ENCODE measurements around the gene BTBD1. TPM values are rescaled to one million over a fixed set of nuclear protein-coding genes. Genes with fewer than 3 reads are reported as not detected.
A peak's percentile ranks its signal among the peaks of the same experiment; 100 is the strongest.
"Not testable (repeated sequence)": the region's sequence is repeated elsewhere in the genome, so short reads cannot be mapped to it uniquely, and the experiment has no call there.

The BTBD1 gene
- total RNA-seq, 2 experiments from 2014 or later, result 52.9 to 53.3 TPM

- ChIA-PET CTCF (no interaction called here), POLR2A (no interaction called here)
- no peak overlapping the region for H3K27ac Mint-ChIP-seq
- H3K36me3 Mint-ChIP-seq, result peaks cover 49% of the 10 kb centered on the region
- DNase-seq, result no peak
- intact Hi-C loops (cut with micrococcal nuclease), result no loop called here
- no peak overlapping the region for H3K4me3 Mint-ChIP-seq
- no peaks in the 10 kb centered on the region for H3K27me3 Mint-ChIP-seq
- peaks cover 20% of the 10 kb centered on the region for H3K4me1 Mint-ChIP-seq (ENCODE audit: low read depth)
- H3K9me3 Mint-ChIP-seq, result no peaks in the 10 kb centered on the region
Measured at GRCh38 chr15:83044156-83044555, 22.9 kb downstream of the BTBD1 start.

GRCh38 chr15:83039206-83039605, 27.8 kb downstream of the BTBD1 start:
- H3K9me3 Mint-ChIP-seq, result peaks cover 3% of the 10 kb centered on the region
- ChIA-PET POLR2A (no interaction called here), CTCF (no interaction called here)
- no peak overlapping the region for H3K4me3 Mint-ChIP-seq
- H3K27ac Mint-ChIP-seq, result peak overlapping the region; percentile 12
- no peaks in the 10 kb centered on the region for H3K27me3 Mint-ChIP-seq
- DNase-seq, result no peak
- peaks cover 35% of the 10 kb centered on the region for H3K4me1 Mint-ChIP-seq (ENCODE audit: low read depth)
- intact Hi-C loops (cut with micrococcal nuclease), result no loop called here
- peaks cover 61% of the 10 kb centered on the region for H3K36me3 Mint-ChIP-seq

DNA sequence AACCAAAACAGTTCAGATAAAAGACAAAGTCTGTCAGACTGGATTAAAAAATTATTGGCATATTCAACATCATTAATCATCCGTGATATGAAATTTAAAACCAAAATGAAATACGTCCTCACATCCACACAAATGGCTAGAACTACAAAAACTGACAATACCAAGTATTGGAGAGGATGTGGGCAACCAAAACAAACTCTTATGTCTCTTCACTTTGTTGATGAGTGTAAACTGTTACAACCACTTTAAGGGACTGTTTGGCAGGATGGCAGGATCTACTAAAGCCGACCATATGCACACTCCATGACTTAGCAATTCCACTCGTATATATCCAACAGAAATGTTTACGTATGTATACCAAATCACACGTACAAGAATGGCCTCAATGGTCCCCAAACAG, 30.8 kb downstream of the BTBD1 start:
- H3K4me3 Mint-ChIP-seq, result no peak overlapping the region
- peaks cover 35% of the 10 kb centered on the region for H3K4me1 Mint-ChIP-seq (ENCODE audit: low read depth)
- no peaks in the 10 kb centered on the region for H3K27me3 Mint-ChIP-seq
- peaks cover 57% of the 10 kb centered on the region for H3K36me3 Mint-ChIP-seq
- CTCF ChIA-PET, result no interaction called here
- POLR2A ChIA-PET, result no interaction called here
- intact Hi-C loops (cut with micrococcal nuclease), result no loop called here
- H3K9me3 Mint-ChIP-seq, result peaks cover 5% of the 10 kb centered on the region
- peak overlapping the region; percentile 18 for H3K27ac Mint-ChIP-seq
- no peak for DNase-seq

DNA sequence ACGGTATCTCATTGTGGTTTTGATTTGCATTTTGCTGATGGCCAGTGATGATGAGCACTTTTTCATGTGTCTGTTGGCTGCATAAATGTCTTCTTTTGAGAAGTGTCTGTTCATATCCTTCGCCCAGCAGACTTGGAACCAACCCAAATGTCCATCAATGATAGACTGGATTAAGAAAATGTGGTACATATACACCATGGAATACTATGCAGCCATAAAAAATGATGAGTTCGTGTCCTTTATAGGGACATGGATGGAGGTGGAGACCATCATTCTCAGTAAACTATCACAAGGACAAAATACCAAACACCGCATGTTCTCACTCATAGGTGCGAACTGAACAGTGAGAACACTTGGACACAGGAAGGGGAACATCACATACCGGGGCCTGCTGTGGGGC, 35.8 kb downstream of the BTBD1 start:
- intact Hi-C loops (cut with micrococcal nuclease); H3K4me3 Mint-ChIP-seq; H3K27me3 Mint-ChIP-seq; H3K27ac Mint-ChIP-seq; CTCF ChIA-PET; DNase-seq; H3K9me3 Mint-ChIP-seq; POLR2A ChIA-PET; H3K4me1 Mint-ChIP-seq (ENCODE audit: low read depth): not testable (repeated sequence)
- H3K36me3 Mint-ChIP-seq, result peaks cover 41% of the 10 kb centered on the region

- Mint-ChIP-seq H3K27ac (no peak overlapping the region), H3K36me3 (peaks cover 36% of the 10 kb centered on the region), H3K27me3 (no peaks in the 10 kb centered on the region), H3K4me3 (no peak overlapping the region), H3K9me3 (peaks cover 2% of the 10 kb centered on the region), H3K4me1 (ENCODE audit: low read depth) (no peaks in the 10 kb centered on the region)
- POLR2A ChIA-PET, result no interaction called here
- intact Hi-C loops (cut with micrococcal nuclease), result no loop called here
- no peak for DNase-seq
- CTCF ChIA-PET, result no interaction called here
Measured at GRCh38 chr15:83030021-83030420, 37.0 kb downstream of the BTBD1 start.

GRCh38 chr15:83018436-83018835, 48.6 kb downstream of the BTBD1 start:
- Mint-ChIP-seq H3K9me3 (no peaks in the 10 kb centered on the region), H3K27ac (no peak overlapping the region), H3K27me3 (no peaks in the 10 kb centered on the region), H3K4me1 (ENCODE audit: low read depth) (peaks cover 18% of the 10 kb centered on the region), H3K36me3 (peaks cover 12% of the 10 kb centered on the region), H3K4me3 (no peak overlapping the region)
- no peak for DNase-seq
- POLR2A ChIA-PET, result no interaction called here
- CTCF ChIA-PET, result no interaction called here
- intact Hi-C loops (cut with micrococcal nuclease), result no loop called here

DNA sequence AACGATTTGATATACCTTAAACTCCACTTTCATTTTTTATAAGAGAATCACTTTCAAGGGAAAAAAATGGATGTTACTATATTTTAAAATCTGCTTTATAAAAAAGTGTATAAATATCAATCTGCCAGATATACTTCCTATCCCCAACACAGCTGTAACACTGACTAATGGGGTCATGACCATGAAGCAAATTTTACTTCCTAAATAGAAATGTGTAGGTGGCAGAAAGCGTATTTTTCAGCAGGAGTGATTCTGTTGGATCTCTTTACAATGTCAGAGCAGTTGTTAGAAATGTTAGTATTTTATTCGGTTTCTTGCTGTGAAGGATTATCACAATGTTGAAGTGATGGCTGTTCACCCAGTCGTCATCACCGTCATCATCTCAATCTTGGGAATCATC, 50.1 kb downstream of the BTBD1 start:
- Mint-ChIP-seq H3K36me3 (peaks cover 16% of the 10 kb centered on the region), H3K4me1 (ENCODE audit: low read depth) (peaks cover 30% of the 10 kb centered on the region), H3K4me3 (no peak overlapping the region), H3K9me3 (no peaks in the 10 kb centered on the region), H3K27ac (peak overlapping the region; percentile 0), H3K27me3 (no peaks in the 10 kb centered on the region)
- ChIA-PET POLR2A (no interaction called here), CTCF (interaction anchor here (1.1 kb wide), 1 partner anchor 486 kb away, joined by 7 read pairs; no protein-coding TSS in a partner anchor)
- intact Hi-C loops (cut with micrococcal nuclease), result no loop called here
- DNase-seq, result no peak

DNA sequence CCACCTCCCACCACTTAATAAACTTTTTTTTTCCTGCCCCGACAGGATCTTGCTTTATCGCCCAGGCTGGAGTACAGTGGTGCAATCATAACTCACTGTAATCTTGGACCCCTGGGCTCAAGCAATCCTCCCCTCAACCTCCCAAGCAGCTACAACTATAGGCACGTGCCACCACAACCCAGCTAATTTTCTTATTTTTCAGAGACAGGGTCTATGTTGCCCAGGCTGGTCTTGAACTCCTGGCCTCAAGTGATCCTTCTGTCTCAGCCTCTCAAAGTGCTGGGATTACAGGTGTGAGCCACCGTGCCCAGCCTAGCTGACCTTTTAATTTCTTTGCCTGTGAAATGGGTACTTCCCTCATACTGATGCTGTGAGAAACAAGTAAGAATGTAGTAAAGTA, 51.7 kb downstream of the BTBD1 start:
- no peak overlapping the region for H3K4me3 Mint-ChIP-seq
- peaks cover 39% of the 10 kb centered on the region for H3K4me1 Mint-ChIP-seq (ENCODE audit: low read depth)
- H3K36me3 Mint-ChIP-seq, result peaks cover 15% of the 10 kb centered on the region
- POLR2A ChIA-PET, result no interaction called here
- H3K9me3 Mint-ChIP-seq, result no peaks in the 10 kb centered on the region
- H3K27ac Mint-ChIP-seq, result no peak overlapping the region
- intact Hi-C loops (cut with micrococcal nuclease), result no loop called here
- no peaks in the 10 kb centered on the region for H3K27me3 Mint-ChIP-seq
- CTCF ChIA-PET, result interaction anchor here (1.5 kb wide), 1 partner anchor 15 kb away, joined by 3 read pairs; no protein-coding TSS in a partner anchor
- DNase-seq, result no peak

- Mint-ChIP-seq H3K4me1 (ENCODE audit: low read depth) (peaks cover 47% of the 10 kb centered on the region), H3K27me3 (no peaks in the 10 kb centered on the region), H3K4me3 (no peak overlapping the region), H3K9me3 (no peaks in the 10 kb centered on the region), H3K27ac (peak overlapping the region; percentile 34), H3K36me3 (peaks cover 14% of the 10 kb centered on the region)
- ChIA-PET CTCF (interaction anchor here (0.8 to 1.6 kb wide), 4 partner anchors 14 to 264 kb away, joined by 3 to 5 read pairs (median 3); no protein-coding TSS in a partner anchor), POLR2A (interaction anchor here (1.0 kb wide), 1 partner anchor 53 kb away, joined by 4 read pairs; no protein-coding TSS in a partner anchor)
- intact Hi-C loops (cut with micrococcal nuclease), result loop anchor here (5.0 kb wide), 1 partner anchor 262 kb away; no protein-coding TSS in a partner anchor
- DNase-seq, result peak; percentile 33
Measured at GRCh38 chr15:83014205-83014653, 52.8 kb downstream of the BTBD1 start.

GRCh38 chr15:83012636-83013035, 54.4 kb downstream of the BTBD1 start:
- DNase-seq, result no peak
- ChIA-PET CTCF (interaction anchor here (1.6 to 5.7 kb wide), 5 partner anchors 10 to 472 kb away, joined by 4 to 39 read pairs (median 14); partner anchors contain the start of genes BTBD1 and RPS17), POLR2A (interaction anchor here (1.0 to 1.6 kb wide), 4 partner anchors 10 to 472 kb away, joined by 3 to 4 read pairs (median 3); partner anchors contain the start of genes BTBD1 and RPS17)
- H3K36me3 Mint-ChIP-seq, result peaks cover 17% of the 10 kb centered on the region
- H3K27me3 Mint-ChIP-seq, result no peaks in the 10 kb centered on the region
- intact Hi-C loops (cut with micrococcal nuclease), result loop anchor here (5.0 kb wide), 1 partner anchor 260 kb away; no protein-coding TSS in a partner anchor
- H3K4me3 Mint-ChIP-seq, result peak overlapping the region; percentile 90
- H3K4me1 Mint-ChIP-seq (ENCODE audit: low read depth), result peaks cover 47% of the 10 kb centered on the region
- H3K9me3 Mint-ChIP-seq, result no peaks in the 10 kb centered on the region
- H3K27ac Mint-ChIP-seq, result no peak overlapping the region

GRCh38 chr15:83012076-83012426, 55.0 kb downstream of the BTBD1 start:
- peak overlapping the region; percentile 89 for H3K27ac Mint-ChIP-seq
- DNase-seq, result no peak
- no peaks in the 10 kb centered on the region for H3K27me3 Mint-ChIP-seq
- intact Hi-C loops (cut with micrococcal nuclease), result loop anchor here (5.0 kb wide), 1 partner anchor 260 kb away; no protein-coding TSS in a partner anchor
- ChIA-PET POLR2A (interaction anchor here (0.6 to 1.9 kb wide), 5 partner anchors 9 to 472 kb away, joined by 3 to 5 read pairs (median 4); partner anchors contain the start of genes BTBD1 and RPS17), CTCF (interaction anchor here (0.8 to 5.7 kb wide), 10 partner anchors 9 to 471 kb away, joined by 3 to 39 read pairs (median 12); partner anchors contain the start of genes BTBD1, RAMAC and RPS17)
- H3K4me1 Mint-ChIP-seq (ENCODE audit: low read depth), result peaks cover 46% of the 10 kb centered on the region
- peaks cover 18% of the 10 kb centered on the region for H3K36me3 Mint-ChIP-seq
- peak overlapping the region; percentile 90 for H3K4me3 Mint-ChIP-seq
- H3K9me3 Mint-ChIP-seq, result no peaks in the 10 kb centered on the region

GRCh38 chr15:83011271-83012075, 55.6 kb downstream of the BTBD1 start, which contains the start of gene C15orf40:
C15orf40 (minus strand) TSS chr15:83011639; CDS start chr15:83011607, 32 bp downstream.
- ChIA-PET CTCF (interaction anchor here (0.8 to 5.7 kb wide), 18 partner anchors 8 to 471 kb away, joined by 3 to 39 read pairs (median 5); partner anchors contain the start of genes AP3B2, BTBD1, RAMAC and RPS17), POLR2A (interaction anchor here (0.6 to 1.9 kb wide), 9 partner anchors 8 to 471 kb away, joined by 3 to 6 read pairs (median 4); partner anchors contain the start of genes BTBD1 and RPS17)
- intact Hi-C loops (cut with micrococcal nuclease), result loop anchor here (1.0 to 5.0 kb wide), 7 partner anchors 25 to 471 kb away; partner anchors contain the start of genes BTBD1, RAMAC and RPS17
- H3K36me3 Mint-ChIP-seq, result peaks cover 17% of the 10 kb centered on the region
- H3K27ac Mint-ChIP-seq, result peak within 1 kb of the TSS; percentile 89
- H3K27me3 Mint-ChIP-seq, result no peaks in the 10 kb centered on the region
- DNase-seq, result peak; percentile 90
- peaks cover 44% of the 10 kb centered on the region for H3K4me1 Mint-ChIP-seq (ENCODE audit: low read depth)
- H3K4me3 Mint-ChIP-seq, result peak within 1 kb of the TSS; percentile 90
- H3K9me3 Mint-ChIP-seq, result no peaks in the 10 kb centered on the region
